Esophagus squamous epithelium (tissue), 5 donors: ENCODE data around the gene TBC1D22B. TPM values are rescaled to one million over a fixed set of nuclear protein-coding genes. Genes with fewer than 3 reads are reported as not detected.
"Not testable (repeated sequence)": the region's sequence is repeated elsewhere in the genome, so short reads cannot be mapped to it uniquely, and the experiment has no call there.

Source experiments
- DNase-seq: peaks from one replicate; lab custom pipeline; 2025; lab: John Stamatoyannopoulos, UW
- H3K27ac ChIP-seq, 4 donors: fragments of 200-600 bp; sonication (generic); one replicate each; pipeline ENCODE4 v1.5.1; 2016 to 2019; ENCODE audit warnings: mild to moderate bottlenecking in 1 of 4
- H3K27me3 ChIP-seq, 4 donors: fragments of 200-600 bp; sonication (generic); 1 replicate in 3 of 4; 2 replicates in 1 of 4; pipeline versions ENCODE4 v1.5.1 to v1.6.0; 2017 to 2021; ENCODE audit warnings: antibody characterized with exemption in 1 of 4
- H3K36me3 ChIP-seq, 3 donors: fragments of 200-600 bp; sonication (generic); one replicate each; pipeline ENCODE4 v1.5.1; 2016 to 2019
- H3K4me1 ChIP-seq, 3 donors: fragments of 200-600 bp; sonication (generic); one replicate each; pipeline ENCODE4 v1.5.1; 2017 to 2019
- H3K4me3 ChIP-seq, 4 donors: fragments of 200-600 bp; sonication (generic); 1 replicate in 3 of 4; 2 replicates in 1 of 4; pipeline ENCODE4 v1.5.1; 2016 to 2019; ENCODE audit warnings: mild to moderate bottlenecking in 2 of 4, moderate library complexity in 1 of 4
- H3K9me3 ChIP-seq, 3 donors: fragments of 200-600 bp; sonication (generic); one replicate each; pipeline ENCODE4 v1.5.1; 2016 to 2019
- POLR2A ChIP-seq, 4 donors: fragments of 450-650 bp; IDR thresholded peaks; one replicate each; pipeline ENCODE4 v1.6.1; 2017; ENCODE audit warnings: antibody characterized with exemption in 4 of 4, mild to moderate bottlenecking in 4 of 4, moderate library complexity in 3 of 4
- WGBS, 2 donors: methylation state at CpG; one replicate each; pipeline ENCODE4 v1.1.5; 2018; 5-methylcytosine and 5-hydroxymethylcytosine counted together
- intact Hi-C: fragments of 100-400 bp; cut with DNase I; formaldehyde crosslinking; loops from one replicate; pipeline ENCODE4 v1.15.0; 2022
- total RNA-seq, 4 donors: library from RNA; depleted of rRNA; stranded (reverse); fragments of >200 nt; gene quantifications; one replicate each; pipeline ENCODE4 v1.1.0, GENCODE V29; 2016
- TF ChIP-seq, protein P1 (sequence below), 6 experiments: fragments of 450-650 bp in 4 of 6; fragments of 200-600 bp in 2 of 6; sonication (generic) in 2 of 6; IDR thresholded peaks; one replicate each; pipeline ENCODE4 v1.5.1; 2016 to 2019; ENCODE audit warnings: antibody characterized with exemption in 6 of 6, mild to moderate bottlenecking in 4 of 6, moderate library complexity in 4 of 6
- donor health status: DM: yes; HTN: yes; CAD: no.

The TBC1D22B gene
- total RNA-seq, 4 donors from 2014 or later, result 8.7 to 13.2 (median 10.4) TPM

- no peak overlapping the region for H3K27ac ChIP-seq
- no peaks in the 10 kb centered on the region for H3K9me3 ChIP-seq
- TF ChIP-seq, protein P1, sequence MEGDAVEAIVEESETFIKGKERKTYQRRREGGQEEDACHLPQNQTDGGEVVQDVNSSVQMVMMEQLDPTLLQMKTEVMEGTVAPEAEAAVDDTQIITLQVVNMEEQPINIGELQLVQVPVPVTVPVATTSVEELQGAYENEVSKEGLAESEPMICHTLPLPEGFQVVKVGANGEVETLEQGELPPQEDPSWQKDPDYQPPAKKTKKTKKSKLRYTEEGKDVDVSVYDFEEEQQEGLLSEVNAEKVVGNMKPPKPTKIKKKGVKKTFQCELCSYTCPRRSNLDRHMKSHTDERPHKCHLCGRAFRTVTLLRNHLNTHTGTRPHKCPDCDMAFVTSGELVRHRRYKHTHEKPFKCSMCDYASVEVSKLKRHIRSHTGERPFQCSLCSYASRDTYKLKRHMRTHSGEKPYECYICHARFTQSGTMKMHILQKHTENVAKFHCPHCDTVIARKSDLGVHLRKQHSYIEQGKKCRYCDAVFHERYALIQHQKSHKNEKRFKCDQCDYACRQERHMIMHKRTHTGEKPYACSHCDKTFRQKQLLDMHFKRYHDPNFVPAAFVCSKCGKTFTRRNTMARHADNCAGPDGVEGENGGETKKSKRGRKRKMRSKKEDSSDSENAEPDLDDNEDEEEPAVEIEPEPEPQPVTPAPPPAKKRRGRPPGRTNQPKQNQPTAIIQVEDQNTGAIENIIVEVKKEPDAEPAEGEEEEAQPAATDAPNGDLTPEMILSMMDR (IDR thresholded peaks at IDR 0.05), result no peak
- TF ChIP-seq POLR2A (IDR thresholded peaks at IDR 0.05), result no peak
- intact Hi-C loops, result no loop called here
- WGBS, 2 donors, result 90 to 93% methylated on average over 5 of the region's 5 CpGs
- peaks cover 0 to 4% (median 0%) of the 10 kb centered on the region in 3 donors for H3K36me3 ChIP-seq
- no peaks in the 10 kb centered on the region for H3K4me1 ChIP-seq
- H3K4me3 ChIP-seq, result no peak overlapping the region
- no peaks in the 10 kb centered on the region for H3K27me3 ChIP-seq
- no peak for DNase-seq
Observed at GRCh38 chr6:37338745-37339255, 81.2 kb downstream of the TBC1D22B start.

GRCh38 chr6:37339741-37340638 is 82.4 kb downstream of the TBC1D22B start:
- intact Hi-C loops, result no loop called here
- no peak for DNase-seq
- TF ChIP-seq POLR2A (IDR thresholded peaks at IDR 0.05), result no peak
- TF ChIP-seq, protein P1 (IDR thresholded peaks at IDR 0.05), result no peak

DNA sequence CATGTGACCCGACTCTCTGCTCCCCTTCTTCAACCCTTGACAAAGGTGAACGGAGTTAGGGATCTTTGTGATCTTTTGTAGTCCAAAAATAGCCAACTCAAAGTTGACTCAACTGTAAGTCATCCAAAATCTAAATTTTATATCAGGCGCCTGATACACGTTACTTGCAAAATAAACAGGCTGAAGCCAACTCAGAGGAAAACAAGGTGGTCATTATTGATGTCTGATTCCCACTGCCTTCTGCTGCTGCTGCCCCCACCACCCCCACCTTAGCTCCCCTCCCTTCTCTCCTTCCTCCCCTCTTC is 83.0 kb downstream of the TBC1D22B start:
- H3K36me3 ChIP-seq, result no peaks in the 10 kb centered on the region
- TF ChIP-seq, protein P1 (IDR thresholded peaks at IDR 0.05), result no peak
- no peak for TF ChIP-seq POLR2A (IDR thresholded peaks at IDR 0.05)
- no peaks in the 10 kb centered on the region for H3K27me3 ChIP-seq
- no peak overlapping the region for H3K4me3 ChIP-seq
- no peaks in the 10 kb centered on the region for H3K9me3 ChIP-seq
- no peak overlapping the region for H3K27ac ChIP-seq
- DNase-seq, result no peak
- intact Hi-C loops, result no loop called here
- no peaks in the 10 kb centered on the region for H3K4me1 ChIP-seq
- 71% methylated on average over 4 of the region's 4 CpGs for WGBS, 2 donors

More at GRCh38 chr6:37339741-37340638, 82.4 kb downstream of the TBC1D22B start:
- Histone ChIP-seq H3K36me3 (no peaks in the 10 kb centered on the region), H3K27ac (no peak overlapping the region), H3K27me3 (no peaks in the 10 kb centered on the region), H3K4me1 (no peaks in the 10 kb centered on the region), H3K9me3 (no peaks in the 10 kb centered on the region), H3K4me3 (no peak overlapping the region)
- WGBS, 2 donors, result 79 to 83% methylated on average over 5 of the region's 5 CpGs

- DNase-seq, result no peak
- Histone ChIP-seq H3K27ac (no peak overlapping the region), H3K27me3 (peaks cover 0 to 3% (median 0%) of the 10 kb centered on the region in 4 donors), H3K9me3 (no peaks in the 10 kb centered on the region), H3K4me3 (no peak overlapping the region), H3K4me1 (peaks cover 0 to 6% (median 0%) of the 10 kb centered on the region in 3 donors), H3K36me3 (no peaks in the 10 kb centered on the region)
- 72 to 97% methylated on average over 3 of the region's 3 CpGs for WGBS, 2 donors
- intact Hi-C loops, result no loop called here
- TF ChIP-seq, protein P1 (IDR thresholded peaks at IDR 0.05), result no peak
- no peak for TF ChIP-seq POLR2A (IDR thresholded peaks at IDR 0.05)
Observed at GRCh38 chr6:37343248-37343647, 85.7 kb downstream of the TBC1D22B start.

DNA sequence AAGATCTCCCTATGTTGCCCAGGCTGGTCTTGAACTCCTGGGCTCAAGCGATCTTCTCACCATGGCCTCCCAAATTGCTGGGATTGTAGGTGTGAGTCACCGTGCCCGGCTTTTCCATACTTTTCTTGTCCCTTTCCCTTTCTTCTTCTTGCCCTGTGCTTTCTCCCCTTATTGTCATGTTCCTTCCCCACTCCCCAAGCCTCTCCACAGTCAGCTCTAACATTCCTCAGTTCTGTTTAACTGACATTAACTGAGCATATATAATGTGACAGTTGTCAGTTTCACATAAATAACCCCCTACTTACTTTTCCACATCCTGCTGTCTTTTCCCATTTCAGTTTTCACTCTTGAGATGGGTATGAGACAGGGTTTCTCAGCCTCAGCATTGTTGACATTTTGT is 86.7 kb downstream of the TBC1D22B start:
- intact Hi-C loops, result no loop called here
- WGBS, 2 donors, result 77 to 84% methylated on average over 3 of the region's 3 CpGs
- no peak overlapping the region for H3K27ac ChIP-seq
- H3K4me3 ChIP-seq, result no peak overlapping the region
- TF ChIP-seq, protein P1 (IDR thresholded peaks at IDR 0.05), result no peak
- TF ChIP-seq POLR2A (IDR thresholded peaks at IDR 0.05), result no peak
- peaks cover 0 to 7% (median 0%) of the 10 kb centered on the region in 3 donors for H3K4me1 ChIP-seq
- no peak for DNase-seq
- H3K27me3 ChIP-seq, result peaks cover 0 to 3% (median 0%) of the 10 kb centered on the region in 4 donors
- no peaks in the 10 kb centered on the region for H3K9me3 ChIP-seq
- H3K36me3 ChIP-seq, result no peaks in the 10 kb centered on the region

DNA sequence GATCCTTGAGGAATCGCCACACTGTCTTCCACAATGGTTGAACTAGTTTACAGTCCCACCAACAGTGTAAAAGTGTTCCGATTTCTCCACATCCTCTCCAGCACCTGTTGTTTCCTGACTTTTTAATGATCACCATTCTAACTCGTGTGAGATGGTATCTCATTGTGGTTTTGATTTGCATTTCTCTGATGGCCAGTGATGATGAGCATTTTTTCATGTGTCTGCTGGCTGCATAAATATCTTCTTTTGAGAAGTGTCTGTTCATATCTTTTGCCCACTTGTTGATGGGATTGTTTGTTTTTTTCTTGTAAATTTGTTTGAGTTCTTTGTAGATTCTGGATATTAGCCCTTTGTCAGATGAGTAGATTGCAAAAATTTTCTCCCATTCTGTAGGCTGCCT is 88.2 kb downstream of the TBC1D22B start:
- H3K4me3 ChIP-seq, H3K27ac ChIP-seq, H3K4me1 ChIP-seq, H3K27me3 ChIP-seq, intact Hi-C loops, DNase-seq, H3K36me3 ChIP-seq, H3K9me3 ChIP-seq: not testable (repeated sequence)
- 81 to 86% methylated on average over 3 of the region's 3 CpGs for whole genome bisulfite sequencing, 2 donors
